ENCODE measurements around the gene CENPN.

Gene CENPN, protein sequence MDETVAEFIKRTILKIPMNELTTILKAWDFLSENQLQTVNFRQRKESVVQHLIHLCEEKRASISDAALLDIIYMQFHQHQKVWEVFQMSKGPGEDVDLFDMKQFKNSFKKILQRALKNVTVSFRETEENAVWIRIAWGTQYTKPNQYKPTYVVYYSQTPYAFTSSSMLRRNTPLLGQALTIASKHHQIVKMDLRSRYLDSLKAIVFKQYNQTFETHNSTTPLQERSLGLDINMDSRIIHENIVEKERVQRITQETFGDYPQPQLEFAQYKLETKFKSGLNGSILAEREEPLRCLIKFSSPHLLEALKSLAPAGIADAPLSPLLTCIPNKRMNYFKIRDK

GRCh38 chr16:81006813-81007695 is at the start of gene CENPN, which contains the start of gene CMC2:
TSS of gene CENPN (plus strand) at chr16:81007214. CDS start at chr16:81011940, 4,726 bp downstream.
TSS of gene CMC2 (minus strand) at chr16:81006885. CDS start at chr16:80997394, 9,491 bp downstream.
- DNase-seq (ENCODE audit: low read depth in 3 of 3): peak; percentile 91 to 95 (median 95)

DNA sequence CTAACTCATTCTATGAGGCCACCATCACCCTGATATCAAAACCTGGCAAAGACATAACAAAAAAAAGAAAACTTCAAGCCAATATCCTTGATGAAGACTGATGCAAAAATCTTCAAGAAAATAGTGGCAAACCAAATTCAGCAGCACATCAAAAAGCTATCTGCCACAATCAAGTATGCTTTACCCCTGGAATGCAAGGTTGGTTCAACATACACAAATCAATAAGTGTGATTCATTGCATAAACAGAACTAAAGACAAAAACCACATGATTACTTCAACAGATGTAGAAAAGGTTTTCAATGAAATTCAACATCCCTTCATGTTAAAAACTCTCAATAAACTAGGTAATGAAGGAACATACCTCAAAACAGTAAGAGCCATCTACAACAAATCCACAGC is 48.7 kb upstream of the CENPN start:
- no peak for DNase-seq (ENCODE audit: low read depth in 3 of 3)

GRCh38 chr16:80962879-80963278 is 44.1 kb upstream of the CENPN start:
- DNase-seq (ENCODE audit: low read depth in 3 of 3): no peak

GRCh38 chr16:80964351-80964750 is 42.7 kb upstream of the CENPN start:
- DNase-seq (ENCODE audit: low read depth in 3 of 3): no peak

DNA sequence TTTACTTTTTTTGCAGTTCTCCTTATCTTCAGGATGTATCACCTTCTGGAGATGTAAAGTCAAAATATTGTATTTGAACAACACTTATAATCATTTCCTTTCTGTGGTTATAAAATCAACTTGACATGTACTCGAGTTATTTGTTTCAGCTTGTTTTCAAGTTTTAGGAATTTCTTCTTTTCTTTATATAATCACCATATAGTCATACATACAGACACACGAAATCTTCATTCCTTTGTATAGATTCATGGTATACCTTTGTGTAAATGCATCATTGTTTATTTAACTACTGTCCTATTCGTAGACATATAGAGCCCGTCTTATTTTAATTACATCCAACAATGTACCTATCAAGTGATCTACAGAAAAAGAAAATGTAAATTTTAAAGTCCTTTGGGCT is 40.4 kb upstream of the CENPN start:
- no peak for DNase-seq (ENCODE audit: low read depth in 3 of 3)

DNA sequence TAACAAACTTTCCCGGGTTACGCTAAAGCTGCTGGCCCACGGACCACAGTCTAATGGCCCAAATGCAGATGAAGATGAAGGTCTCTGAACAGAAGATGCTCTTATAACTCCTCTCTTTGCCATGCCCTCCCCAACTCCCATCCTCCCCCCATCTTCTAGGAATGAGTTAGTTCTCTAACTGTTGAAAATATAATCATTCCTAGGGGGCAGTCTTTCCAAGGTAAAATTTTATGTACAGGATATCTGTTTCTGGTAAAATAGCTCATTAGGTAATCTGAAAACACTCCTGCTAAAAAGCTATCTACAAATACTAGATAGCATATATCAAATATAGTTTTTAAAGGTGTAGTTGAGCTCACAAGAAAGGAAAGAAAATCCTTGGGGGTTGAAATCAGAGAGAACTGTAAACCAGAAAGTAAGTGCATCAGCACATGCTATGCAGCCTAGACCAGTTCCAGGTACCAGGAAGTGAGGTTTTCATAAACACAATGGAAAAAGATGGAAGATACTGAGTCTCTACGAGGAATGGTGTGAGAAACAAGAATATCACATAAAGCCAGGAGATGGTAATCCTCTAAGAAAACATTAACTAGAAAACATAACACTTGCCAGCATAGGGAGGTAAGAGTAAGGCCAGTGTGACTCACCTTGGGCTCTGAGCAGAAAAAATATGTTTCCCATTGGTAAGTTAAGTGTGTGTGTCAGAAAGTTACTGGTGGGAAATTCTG is 38.5 kb upstream of the CENPN start:
- DNase-seq (ENCODE audit: low read depth in 3 of 3): no peak

- no peak for DNase-seq (ENCODE audit: low read depth in 3 of 3)
These were observed 37.9 kb upstream of the CENPN start for GRCh38 chr16:80969114-80969484.

DNA sequence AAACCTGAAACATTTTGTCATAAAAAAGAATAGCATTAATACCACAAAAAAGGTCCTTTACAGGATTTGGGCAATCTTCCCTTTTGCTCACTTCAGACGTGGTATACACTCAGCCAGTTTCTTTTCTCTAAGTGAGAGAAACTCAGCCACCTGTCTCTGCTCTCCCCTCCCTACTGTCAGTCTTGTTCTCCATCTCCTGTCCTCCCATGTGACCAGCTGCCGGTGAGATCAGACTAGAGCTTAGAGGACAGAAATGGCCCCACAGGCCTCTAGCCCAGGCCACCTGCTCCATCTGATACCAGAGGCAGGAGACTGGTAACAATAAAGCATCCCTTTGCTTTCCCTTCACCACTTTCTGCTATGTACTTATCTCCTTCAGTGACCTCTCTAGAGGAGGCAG is 35.2 kb upstream of the CENPN start:
- DNase-seq (ENCODE audit: low read depth in 3 of 3): no peak

DNA sequence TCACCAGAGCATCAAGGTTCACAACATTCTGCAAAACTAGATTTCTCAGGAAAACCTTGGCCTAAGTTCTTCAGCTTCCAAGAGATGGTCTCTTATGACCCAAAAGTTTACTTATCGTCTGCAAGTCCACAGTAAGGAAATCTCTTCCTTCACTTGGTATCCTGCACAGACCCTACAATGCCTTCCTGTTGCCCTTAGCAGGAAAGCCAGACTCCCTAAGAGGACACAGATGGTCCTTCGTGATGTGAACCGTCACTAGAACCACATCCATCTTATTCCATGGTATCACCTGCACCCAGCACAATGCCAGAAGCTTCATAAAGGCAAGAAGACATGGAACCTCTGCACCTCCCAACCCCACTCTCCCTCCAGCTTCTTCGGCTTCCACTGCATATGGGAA is 34.4 kb upstream of the CENPN start:
- DNase-seq (ENCODE audit: low read depth in 3 of 3): no peak

- DNase-seq (ENCODE audit: low read depth in 3 of 3): no peak
These were observed 33.0 kb upstream of the CENPN start for GRCh38 chr16:80973991-80974390.

- no peak for DNase-seq (ENCODE audit: low read depth in 3 of 3)
These were observed 32.2 kb upstream of the CENPN start for GRCh38 chr16:80974649-80975376.

- no peak for DNase-seq (ENCODE audit: low read depth in 3 of 3)
These were observed 30.1 kb upstream of the CENPN start for GRCh38 chr16:80976946-80977345.

- no peak for DNase-seq (ENCODE audit: low read depth in 3 of 3)
These were observed 25.9 kb upstream of the CENPN start for GRCh38 chr16:80981103-80981502.

DNA sequence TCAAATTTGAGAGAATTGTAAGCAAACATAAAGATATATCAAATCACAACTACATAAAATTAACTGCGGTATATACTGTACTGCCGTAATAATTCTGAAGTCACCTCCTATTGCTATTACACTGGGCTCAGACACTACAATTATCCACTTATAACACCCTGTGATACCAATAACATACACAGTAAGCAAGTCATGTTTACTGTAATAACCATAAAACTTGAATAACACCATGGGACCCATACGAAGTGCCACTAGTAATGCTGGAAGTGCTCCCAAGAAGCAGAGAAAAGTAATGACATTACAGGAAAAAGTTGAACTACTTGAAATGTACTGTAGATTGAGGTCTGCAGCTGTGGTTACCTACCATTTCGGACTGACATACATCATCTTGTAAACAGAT is 24.4 kb upstream of the CENPN start:
- DNase-seq (ENCODE audit: low read depth in 3 of 3): no peak

DNA sequence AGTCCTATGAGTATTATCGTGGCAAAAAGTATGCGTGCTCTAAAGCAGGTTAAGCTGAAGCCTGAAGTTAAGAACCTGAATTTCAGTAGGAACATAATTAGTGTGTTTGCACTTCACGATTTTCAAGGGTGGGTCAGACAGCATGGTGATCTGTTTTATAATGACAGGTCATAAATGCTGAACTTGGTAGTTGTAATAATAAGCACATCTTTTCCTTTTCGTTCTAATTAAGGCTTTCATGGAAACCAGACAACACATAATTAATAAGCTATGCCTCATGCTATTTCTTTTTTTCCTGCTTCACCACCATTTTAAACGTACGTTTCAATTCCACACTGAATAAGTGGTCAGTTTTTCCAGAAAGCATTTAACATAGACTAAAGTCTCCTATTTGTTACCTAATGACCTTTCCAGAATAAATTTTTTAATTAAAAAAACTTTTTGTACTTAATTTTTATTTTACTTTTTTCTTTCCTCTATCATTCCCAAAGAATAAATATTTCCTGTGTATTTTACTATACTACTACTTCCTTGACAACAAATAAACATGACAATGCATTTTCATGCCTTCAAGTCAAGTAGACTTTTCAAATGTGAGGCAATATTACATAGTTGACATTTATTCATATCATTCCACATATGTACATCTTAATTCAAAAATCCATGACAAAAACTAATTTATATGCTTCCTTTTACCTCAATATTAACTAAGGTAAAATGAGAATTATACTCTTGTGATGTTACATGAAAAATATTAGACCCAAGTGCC is 22.7 kb upstream of the CENPN start:
- no peak for DNase-seq (ENCODE audit: low read depth in 3 of 3)

DNA sequence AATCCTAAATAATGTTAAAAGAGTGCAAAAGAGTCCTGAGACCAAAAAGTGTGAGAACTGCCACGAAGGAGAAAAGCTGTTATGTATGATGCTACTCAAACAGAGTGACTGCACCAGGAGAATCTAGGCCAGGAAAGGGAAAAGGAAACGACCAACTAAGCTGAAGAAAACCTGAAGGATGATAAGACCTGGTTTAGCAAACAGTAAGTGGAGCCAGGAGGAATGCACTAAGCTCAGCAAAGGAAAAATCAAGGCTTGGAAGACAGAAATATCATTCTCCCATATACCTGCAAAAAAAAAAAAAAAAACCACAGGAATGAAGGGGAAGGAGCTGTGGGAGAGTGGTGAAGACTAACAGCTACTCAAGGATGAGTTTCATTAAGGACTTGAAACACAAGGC is 21.4 kb upstream of the CENPN start:
- DNase-seq (ENCODE audit: low read depth in 3 of 3): no peak

DNA sequence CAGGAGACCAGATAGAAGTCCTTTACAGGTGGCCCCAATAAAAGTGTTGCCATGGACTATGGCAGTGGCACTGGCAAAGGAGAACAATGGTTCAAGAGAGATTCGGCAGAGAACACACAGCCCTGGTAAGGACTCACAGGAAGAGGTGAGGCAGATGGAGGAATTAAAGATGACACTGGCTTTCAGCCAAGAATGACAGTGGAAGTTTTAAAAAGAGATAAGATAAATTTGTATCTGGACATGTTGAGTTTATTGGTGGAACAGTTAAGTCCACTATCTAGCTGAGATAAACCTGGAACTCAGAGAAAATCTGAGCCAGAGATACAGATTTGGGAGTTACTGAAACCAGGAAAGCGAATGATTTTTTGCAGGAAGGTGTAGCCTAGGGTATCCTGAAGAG is 20.5 kb upstream of the CENPN start:
- DNase-seq (ENCODE audit: low read depth in 3 of 3): no peak

- DNase-seq (ENCODE audit: low read depth in 3 of 3): no peak
These were observed 18.3 kb upstream of the CENPN start for GRCh38 chr16:80988756-80989155.

- no peak for DNase-seq (ENCODE audit: low read depth in 3 of 3)
These were observed 17.2 kb upstream of the CENPN start for GRCh38 chr16:80989801-80990200.

DNA sequence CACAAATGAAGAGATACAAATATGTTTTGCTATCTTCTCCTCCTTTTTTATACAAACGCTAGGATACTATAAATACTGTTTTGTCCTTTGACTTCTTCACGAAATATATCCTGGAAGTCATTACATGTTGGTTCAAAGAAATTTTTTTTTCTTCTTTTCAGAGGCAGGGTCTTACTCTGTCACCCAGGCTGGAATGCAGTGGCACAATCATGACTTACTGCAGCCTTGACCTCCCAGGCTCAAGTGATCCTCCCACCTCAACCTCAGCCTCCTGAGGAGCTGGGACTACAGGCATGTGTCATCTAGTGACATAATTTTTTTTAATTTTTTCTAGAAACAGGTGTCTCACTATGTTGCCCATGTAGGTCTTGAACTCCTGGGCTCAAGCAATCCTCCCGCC is 16.4 kb upstream of the CENPN start:
- no peak for DNase-seq (ENCODE audit: low read depth in 3 of 3)

GRCh38 chr16:80990978-80991377 is 16.0 kb upstream of the CENPN start:
- no peak for DNase-seq (ENCODE audit: low read depth in 3 of 3)
